Measurements from ENCODE around the gene HS6ST2.

The HS6ST2 gene

DNA sequence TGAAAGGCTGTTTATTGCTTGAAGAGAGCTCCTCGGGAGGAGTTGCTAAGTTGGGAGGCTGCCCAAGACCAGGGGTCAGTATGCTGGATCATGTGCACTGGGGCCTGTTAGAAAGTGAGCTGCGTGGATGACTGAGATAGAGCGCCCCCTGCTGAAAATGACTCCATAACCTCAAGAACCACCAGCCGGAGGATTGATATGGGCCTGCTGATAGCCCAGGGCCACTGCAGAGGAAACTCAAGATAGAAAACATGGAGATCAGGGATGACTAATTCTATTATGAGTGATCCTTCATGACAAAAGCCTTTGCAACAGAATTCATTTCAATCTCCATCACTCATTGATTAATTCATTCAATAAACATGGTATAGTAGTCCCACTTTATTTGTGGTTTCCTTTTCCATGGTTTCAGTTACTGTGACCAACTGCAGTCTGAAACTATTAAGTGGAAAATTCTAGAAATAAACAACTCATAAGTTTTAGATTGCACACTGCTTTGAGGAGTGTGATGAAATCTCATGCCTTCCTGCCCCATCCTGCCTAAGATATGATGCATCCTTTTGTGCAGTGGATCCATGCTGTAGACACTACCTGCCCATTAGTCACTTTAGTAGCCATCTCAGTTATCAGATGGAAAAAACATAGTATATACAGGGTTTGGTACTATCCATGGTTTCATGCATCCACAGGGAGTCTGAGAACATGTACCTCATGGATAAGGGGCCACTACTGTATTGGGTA, 342.9 kb downstream of the HS6ST2 start:
- no peak for DNase-seq (ENCODE audit: low read depth in 2 of 2)

GRCh38 chrX:132614297-132614696, 344.1 kb downstream of the HS6ST2 start:
- no peak for DNase-seq (ENCODE audit: low read depth in 2 of 2)

DNA sequence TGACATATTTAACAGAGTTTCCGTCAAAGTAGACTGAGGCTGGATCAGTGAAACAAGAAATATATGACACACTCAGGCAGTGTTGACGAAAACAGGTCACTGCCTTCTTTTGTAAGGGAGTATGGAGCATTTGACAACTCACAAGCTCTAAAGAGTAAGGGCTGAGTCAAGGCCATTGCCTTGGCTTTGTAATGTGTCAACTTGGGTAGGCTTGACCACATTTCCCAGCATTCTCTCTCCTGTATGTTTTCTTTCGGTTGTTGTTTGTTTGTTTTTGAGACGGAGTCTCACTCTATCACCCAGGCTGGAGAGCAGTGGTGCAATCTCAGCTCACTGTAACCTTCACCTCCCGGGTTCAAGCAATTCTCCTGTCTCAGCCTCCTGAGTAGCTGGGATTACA, 344.6 kb downstream of the HS6ST2 start:
- DNase-seq (ENCODE audit: low read depth in 2 of 2) = no peak

GRCh38 chrX:132612821-132613564, 345.4 kb downstream of the HS6ST2 start:
- no peak for DNase-seq (ENCODE audit: low read depth in 2 of 2)

DNA sequence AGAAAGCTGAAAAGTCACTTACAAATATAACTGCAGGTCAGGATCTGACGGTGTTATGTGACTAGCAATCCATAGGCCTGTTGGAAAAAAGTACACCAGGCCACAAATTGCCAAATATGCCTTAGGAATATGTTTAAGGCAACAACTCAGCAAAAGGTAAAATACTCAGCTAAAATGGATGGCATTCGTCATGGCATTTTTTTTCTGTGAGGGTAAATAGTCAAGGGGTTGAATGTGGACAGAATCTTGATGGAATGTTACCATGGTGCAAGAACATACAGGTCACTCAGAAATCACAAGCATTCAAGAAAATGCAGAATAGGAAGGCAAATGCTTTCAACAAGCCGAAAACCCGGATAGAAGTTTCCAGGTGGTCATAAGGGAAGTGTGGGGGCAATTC, 347.9 kb downstream of the HS6ST2 start:
- DNase-seq (ENCODE audit: low read depth in 2 of 2) = no peak

- no peak for DNase-seq (ENCODE audit: low read depth in 2 of 2)
Observed at GRCh38 chrX:132609362-132609848, 349.0 kb downstream of the HS6ST2 start.

DNA sequence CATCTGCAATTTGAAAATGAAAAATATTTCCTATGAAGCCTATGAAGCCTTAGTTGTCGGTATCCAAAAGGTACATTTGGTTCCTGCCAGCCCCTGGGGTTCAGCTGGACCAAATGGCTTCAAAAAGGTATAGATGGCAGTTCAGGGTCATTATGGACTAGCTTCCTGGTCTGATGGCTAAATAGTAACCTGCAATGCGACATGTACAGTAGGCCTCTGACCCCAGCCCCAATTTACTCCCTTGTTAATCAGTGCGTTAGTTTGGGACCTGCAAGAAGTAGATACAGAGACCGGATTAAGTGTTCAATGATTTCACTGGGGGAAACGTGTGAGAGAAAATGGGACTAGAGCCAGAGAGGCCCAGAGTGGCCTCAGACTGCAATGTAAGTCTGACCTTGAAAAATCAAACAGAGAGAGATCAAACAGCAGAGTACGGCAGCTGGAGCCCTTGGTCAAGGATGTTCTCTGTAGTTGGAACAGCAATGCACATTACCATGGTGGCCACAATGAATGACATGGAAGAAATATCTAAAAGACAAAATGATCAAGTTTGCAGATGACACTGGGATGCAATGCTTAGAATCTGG, 354.6 kb downstream of the HS6ST2 start:
- DNase-seq (ENCODE audit: low read depth in 2 of 2) = no peak

DNA sequence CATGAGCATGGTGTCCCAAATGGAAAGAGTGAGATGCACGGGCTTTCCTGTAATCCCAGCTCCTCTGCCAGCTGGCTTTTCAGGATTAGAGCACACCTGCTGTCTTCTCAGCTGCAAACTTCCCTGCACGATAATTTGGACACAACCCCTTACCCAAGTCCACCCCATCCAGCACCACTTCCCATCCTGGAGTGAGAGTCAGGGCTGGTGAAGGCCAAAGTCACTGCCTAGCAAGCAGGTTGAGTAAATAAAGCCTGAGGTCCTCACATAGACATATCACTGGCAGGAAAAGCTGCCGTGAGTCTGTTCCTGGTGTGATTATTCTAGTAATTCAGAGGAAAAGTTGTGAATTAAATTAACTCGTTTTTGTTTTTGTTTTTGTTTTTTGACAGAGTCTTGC, 355.7 kb downstream of the HS6ST2 start:
- no peak for DNase-seq (ENCODE audit: low read depth in 2 of 2)

GRCh38 chrX:132594999-132595398, 363.4 kb downstream of the HS6ST2 start:
- no peak for DNase-seq (ENCODE audit: low read depth in 2 of 2)

GRCh38 chrX:132594129-132594528, 364.3 kb downstream of the HS6ST2 start:
- no peak for DNase-seq (ENCODE audit: low read depth in 2 of 2)

DNA sequence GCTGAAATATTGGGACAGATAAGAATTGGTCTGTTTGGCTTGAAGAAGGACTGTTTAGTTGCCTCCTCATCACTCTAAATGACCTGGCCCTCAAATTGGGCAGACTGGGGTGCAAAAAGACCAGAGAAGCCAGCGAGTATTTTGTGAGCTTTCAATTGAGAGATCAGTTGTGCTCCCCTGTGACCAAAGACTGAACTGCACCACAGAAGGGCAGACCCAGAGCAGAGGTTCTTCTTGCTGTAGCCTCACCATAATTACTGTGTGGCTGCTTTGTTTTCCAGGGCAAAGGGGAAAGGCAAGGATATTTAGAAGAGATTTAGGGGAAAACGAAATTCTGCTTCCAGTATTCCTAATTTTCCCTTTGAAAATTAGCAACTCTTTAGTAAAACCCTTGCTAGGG, 365.5 kb downstream of the HS6ST2 start:
- DNase-seq (ENCODE audit: low read depth in 2 of 2) = no peak

DNA sequence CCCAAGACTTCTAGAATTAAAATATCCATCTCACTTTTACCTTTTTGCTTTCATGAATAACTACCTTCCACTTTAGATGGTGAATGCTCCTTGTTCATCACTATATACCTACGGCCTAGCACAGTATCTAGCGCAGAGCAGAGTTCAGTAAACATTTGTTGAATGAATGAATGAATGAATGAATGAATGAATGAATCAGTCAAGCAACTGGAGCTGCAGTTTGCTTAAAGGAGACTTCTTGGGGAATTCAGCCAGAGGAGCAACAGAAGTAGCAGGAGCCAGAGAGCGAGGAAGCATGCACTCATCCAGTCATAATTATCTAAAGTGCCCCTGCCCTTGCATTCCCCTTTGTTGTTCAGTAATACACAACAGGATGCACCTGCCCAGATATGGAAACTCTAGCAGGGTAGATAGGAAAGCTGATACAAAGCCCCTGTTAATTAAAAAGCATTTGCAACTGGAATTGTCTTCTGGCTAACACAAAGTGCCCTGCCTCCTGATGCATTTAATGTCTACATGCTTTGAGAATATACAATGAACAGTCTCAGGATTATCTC, 366.6 kb downstream of the HS6ST2 start:
- no peak for DNase-seq (ENCODE audit: low read depth in 2 of 2)

DNA sequence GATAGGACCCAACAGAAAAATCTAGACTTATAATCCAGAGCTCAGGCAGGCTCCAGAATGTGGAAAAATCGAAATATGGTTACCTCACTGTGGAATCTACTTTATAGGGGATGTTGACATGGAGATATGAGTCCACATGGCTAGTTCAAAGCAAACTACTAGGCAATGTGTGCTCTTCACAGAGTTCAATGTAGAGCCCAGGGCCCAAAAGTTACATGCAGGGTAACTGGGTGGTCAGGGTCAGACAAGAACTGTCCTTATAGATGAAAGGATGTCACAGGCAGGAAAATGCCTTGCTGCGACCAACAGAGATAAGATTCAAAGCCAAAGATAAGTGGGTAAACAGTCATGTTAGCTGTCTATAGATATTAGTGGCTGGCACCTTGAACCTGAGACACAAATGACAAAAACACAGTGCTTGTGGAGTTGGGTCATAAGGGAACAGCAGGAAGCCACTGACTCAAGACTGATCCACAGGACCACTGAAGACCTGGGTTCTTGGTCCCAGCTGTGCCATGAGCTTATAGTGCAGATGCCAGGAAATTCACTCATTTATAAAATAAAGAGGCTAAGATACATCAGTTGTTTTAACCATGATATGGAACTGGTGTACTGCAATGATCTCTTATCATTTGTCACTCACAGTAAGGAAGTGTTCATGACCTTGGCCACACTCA, 367.9 kb downstream of the HS6ST2 start:
- DNase-seq (ENCODE audit: low read depth in 2 of 2) = no peak

DNA sequence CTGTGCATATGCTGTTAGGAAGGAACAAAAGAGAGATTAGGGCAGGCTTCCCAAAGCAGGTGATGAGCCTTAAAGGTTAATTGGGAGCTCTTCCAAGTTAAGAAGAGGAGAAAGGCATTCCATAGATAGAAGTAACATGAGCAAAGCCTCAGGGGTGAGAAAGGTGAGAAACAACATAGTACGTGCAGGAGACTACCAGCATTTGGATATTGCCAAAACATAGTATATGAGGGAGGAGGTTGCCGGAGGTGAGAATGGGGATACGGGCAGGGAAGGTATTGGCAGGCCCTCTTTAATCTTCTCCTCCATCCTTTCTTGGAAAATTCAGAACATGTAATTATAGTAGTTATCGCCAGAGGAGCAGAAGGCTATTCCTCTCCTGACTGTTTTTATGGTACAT, 373.5 kb downstream of the HS6ST2 start:
- no peak for DNase-seq (ENCODE audit: low read depth in 2 of 2)

DNA sequence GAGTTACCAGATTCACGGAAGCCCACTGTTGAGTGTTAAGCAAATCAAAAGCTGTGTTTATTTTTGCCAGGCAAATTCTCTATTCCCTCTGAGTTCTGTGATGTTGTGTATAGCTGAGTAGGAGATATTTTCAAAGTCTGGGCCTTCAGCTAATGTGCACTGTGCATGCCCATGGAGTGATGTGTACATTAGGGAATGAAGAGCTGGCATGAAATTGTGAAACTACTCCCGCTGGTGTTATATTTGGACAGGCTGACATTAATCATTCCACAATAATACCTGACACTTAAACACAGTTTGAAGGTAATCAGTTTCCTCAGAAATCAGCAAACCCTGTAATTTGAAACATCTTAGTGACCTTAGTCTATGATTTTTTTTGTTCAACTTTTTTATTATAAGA, 381.5 kb downstream of the HS6ST2 start:
- DNase-seq (ENCODE audit: low read depth in 2 of 2) = no peak
